H1 (cell line): ENCODE data around the gene ESYT2. TPM values are rescaled to one million over a fixed set of nuclear protein-coding genes. Genes with fewer than 3 reads are reported as not detected.

Source experiments
- CTCF ChIA-PET: fragments of 300-600 bp; sonication (Branson Sonifier 250); formaldehyde crosslinking; loops from one replicate; lab custom pipeline; 2021; ENCODE audit not compliant: partially characterized antibody; lab: Charles Lee
- POLR2A ChIA-PET: fragments of 300-600 bp; sonication (Branson Sonifier 250); formaldehyde crosslinking; loops from one replicate; lab custom pipeline; 2021; ENCODE audit warnings: inconsistent platforms; ENCODE audit not compliant: partially characterized antibody; lab: Charles Lee
- DNase-seq, 2 experiments: peaks; one replicate each; pipeline versions ENCODE4 v3.0.0 to v3.0.0-alpha.2; 2010 to 2022; ENCODE audit warnings: low spot score in 2 of 2, low read depth in 1 of 2, mixed read lengths in 1 of 2
- FAIRE-seq: peaks from 2 replicates; lab custom pipeline; 2011; peaks lifted over from hg19 to GRCh38; lab: Jason Lieb, UNC
- H2AFZ ChIP-seq: 2 replicates; pipeline ENCODE4 v1.8.1; 2012; ENCODE audit warnings: low read length, inconsistent platforms
- H2AK5ac ChIP-seq: 2 replicates; pipeline ENCODE4 v1.6.1; 2013; ENCODE audit warnings: low read depth, low read length
- H2BK120ac ChIP-seq: replicated peaks from 2 replicates; pipeline ENCODE3; 2013; ENCODE audit warnings: low read depth, low read length, inconsistent platforms
- H2BK12ac ChIP-seq: 2 replicates; pipeline ENCODE4 v1.6.1; 2013; ENCODE audit warnings: low read depth, low read length
- H2BK15ac ChIP-seq: 2 replicates; pipeline ENCODE4 v1.6.1; 2013; ENCODE audit warnings: low read length
- H2BK20ac ChIP-seq: 2 replicates; pipeline ENCODE4 v1.6.1; 2013; ENCODE audit warnings: low read length
- H2BK5ac ChIP-seq: 2 replicates; pipeline ENCODE4 v1.6.1; 2013; ENCODE audit warnings: low read depth, low read length
- H3K14ac ChIP-seq: 2 replicates; pipeline ENCODE4 v1.6.1; 2013; ENCODE audit warnings: inconsistent platforms; ENCODE audit not compliant: insufficient read length
- H3K18ac ChIP-seq: 2 replicates; pipeline ENCODE4 v1.6.1; 2013; ENCODE audit warnings: low read length; ENCODE audit errors: extremely low read depth
- H3K23ac ChIP-seq: 2 replicates; pipeline ENCODE4 v1.6.1; 2013; ENCODE audit warnings: inconsistent platforms; ENCODE audit not compliant: insufficient read length
- H3K23me2 ChIP-seq: 2 replicates; pipeline ENCODE4 v1.6.1; 2013; ENCODE audit warnings: low read depth, low read length
- H3K27ac ChIP-seq: 2 replicates; pipeline ENCODE4 v1.6.1; 2011; ENCODE audit warnings: low read depth, low read length, inconsistent platforms
- H3K27me3 ChIP-seq, 4 experiments: replicated peaks in 1 of 4; 1 replicate in 1 of 4; 2 replicates in 3 of 4; pipeline versions ENCODE4 v1.6.1 to v1.8.1; 2011 to 2013; ENCODE audit warnings: low read length in 3 of 4, mild to moderate bottlenecking in 3 of 4, inconsistent platforms in 2 of 4, mixed read lengths in 2 of 4, moderate library complexity in 1 of 4; ENCODE audit not compliant: control insufficient read depth in 3 of 4, insufficient read depth in 3 of 4; ENCODE audit errors: extremely low read depth in 1 of 4
- H3K36me3 ChIP-seq, 4 experiments: 2 replicates each; pipeline versions ENCODE4 v1.6.1 to v1.8.1; 2011 to 2013; ENCODE audit warnings: mild to moderate bottlenecking in 4 of 4, low read length in 3 of 4, moderate library complexity in 2 of 4, control low read depth in 1 of 4, inconsistent platforms in 1 of 4; ENCODE audit not compliant: insufficient read depth in 4 of 4, control insufficient read depth in 2 of 4
- H3K4ac ChIP-seq: replicated peaks from 2 replicates; pipeline ENCODE3; 2013; ENCODE audit warnings: low read length, low read depth, mixed read lengths, inconsistent platforms; ENCODE audit not compliant: insufficient read length
- H3K4me1 ChIP-seq, 4 experiments: replicated peaks in 1 of 4; 1 replicate in 1 of 4; 2 replicates in 3 of 4; pipeline versions ENCODE4 v1.6.1 to v1.8.1; 2011 to 2013; ENCODE audit warnings: low read length in 3 of 4, inconsistent platforms in 2 of 4, mixed read lengths in 1 of 4; ENCODE audit not compliant: insufficient read depth in 4 of 4, control insufficient read depth in 3 of 4
- H3K4me2 ChIP-seq, 2 experiments: 2 replicates each; pipeline versions ENCODE4 v1.6.1 to v1.8.1; 2011 to 2013; ENCODE audit warnings: low read depth in 2 of 2, low read length in 2 of 2, control low read depth in 1 of 2, inconsistent platforms in 1 of 2, mild to moderate bottlenecking in 1 of 2; ENCODE audit not compliant: insufficient read depth in 1 of 2
- H3K4me3 ChIP-seq, 4 experiments: fragments of 200-600, 300-600 bp in 1 of 4; sonication (generic), shearing (Covaris generic), sonication (Bioruptor Twin) in 1 of 4; 2 replicates each; pipeline versions ENCODE4 v1.5.1 to v1.8.1; 2011 to 2016; ENCODE audit warnings: low read length in 4 of 4, low read depth in 3 of 4, control low read depth in 2 of 4, inconsistent platforms in 2 of 4, mild to moderate bottlenecking in 2 of 4, mixed read lengths in 1 of 4, moderate library complexity in 1 of 4; ENCODE audit not compliant: insufficient read depth in 2 of 4; ENCODE audit errors: extremely low read depth in 1 of 4
- H3K56ac ChIP-seq: replicated peaks from 2 replicates; pipeline ENCODE3; 2013; ENCODE audit warnings: low read depth, mild to moderate bottlenecking, mixed read lengths, low read length, inconsistent platforms; ENCODE audit not compliant: insufficient read length
- H3K79me1 ChIP-seq: 2 replicates; pipeline ENCODE4 v1.6.1; 2013; ENCODE audit warnings: low read depth, low read length, control low read depth
- H3K79me2 ChIP-seq, 2 experiments: 2 replicates each; pipeline versions ENCODE4 v1.6.1 to v1.8.1; 2012 to 2013; ENCODE audit warnings: low read length in 2 of 2, mild to moderate bottlenecking in 2 of 2, inconsistent platforms in 1 of 2; ENCODE audit not compliant: insufficient read depth in 2 of 2, control insufficient read depth in 1 of 2
- H3K9ac ChIP-seq, 4 experiments: replicated peaks in 1 of 4; 1 replicate in 1 of 4; 2 replicates in 3 of 4; pipeline versions ENCODE4 v1.6.1 to v1.8.1; 2011 to 2013; ENCODE audit warnings: low read depth in 3 of 4, low read length in 3 of 4, control low read depth in 2 of 4, mild to moderate bottlenecking in 2 of 4, moderate library complexity in 2 of 4, inconsistent platforms in 1 of 4; ENCODE audit errors: extremely low read depth in 1 of 4
- H3K9me3 ChIP-seq, 2 experiments: 2 replicates each; pipeline versions ENCODE4 v1.6.1 to v1.8.1; 2012 to 2013; ENCODE audit warnings: mild to moderate bottlenecking in 2 of 2, moderate library complexity in 2 of 2, control low read depth in 1 of 2, inconsistent platforms in 1 of 2, low read depth in 1 of 2, low read length in 1 of 2, mixed read lengths in 1 of 2; ENCODE audit not compliant: insufficient read depth in 2 of 2
- H4K20me1 ChIP-seq, 2 experiments: replicated peaks in 1 of 2; 2 replicates each; pipeline versions ENCODE3 to v1.8.1; 2011 to 2013; ENCODE audit warnings: inconsistent platforms in 2 of 2, low read length in 2 of 2, mild to moderate bottlenecking in 1 of 2; ENCODE audit not compliant: insufficient read depth in 2 of 2, control insufficient read depth in 1 of 2
- H4K5ac ChIP-seq: 2 replicates; pipeline ENCODE4 v1.6.1; 2013; ENCODE audit warnings: low read length, low read depth, mixed read lengths, inconsistent platforms; ENCODE audit not compliant: insufficient read length
- H4K8ac ChIP-seq: 2 replicates; pipeline ENCODE4 v1.8.0; 2013; ENCODE audit warnings: mild to moderate bottlenecking, moderate library complexity, low read length, inconsistent platforms; ENCODE audit not compliant: insufficient read depth; ENCODE audit errors: extremely low read depth
- H4K91ac ChIP-seq: replicated peaks from 2 replicates; pipeline ENCODE3; 2013; ENCODE audit warnings: low read length, mixed read lengths, inconsistent platforms; ENCODE audit not compliant: insufficient read length
- BACH1 ChIP-seq: IDR thresholded peaks from 2 replicates; pipeline ENCODE4 v1.6.1; 2012; ENCODE audit warnings: low read length, improper control_type of control experiment
- CHD1 ChIP-seq: IDR thresholded peaks from 2 replicates; pipeline ENCODE4 v1.6.1; 2012; ENCODE audit warnings: low read depth, low read length, improper control_type of control experiment
- CHD2 ChIP-seq: IDR thresholded peaks from 2 replicates; pipeline ENCODE4 v1.6.1; 2012; ENCODE audit warnings: low read length, improper control_type of control experiment
- KDM5A ChIP-seq: fragments of 200-600 bp; IDR thresholded peaks from 2 replicates; pipeline ENCODE4 v1.7.1; 2012; ENCODE audit warnings: mild to moderate bottlenecking, low read length, inconsistent platforms, mixed read lengths
- MAFK ChIP-seq: IDR thresholded peaks from 2 replicates; pipeline ENCODE4 v1.6.1; 2012; ENCODE audit warnings: low read depth, mild to moderate bottlenecking, improper control_type of control experiment, low read length
- MAX ChIP-seq: IDR thresholded peaks from 2 replicates; pipeline ENCODE4 v1.6.1; 2012; ENCODE audit warnings: inconsistent platforms
- POLR2AphosphoS5 ChIP-seq: IDR thresholded peaks from 2 replicates; pipeline ENCODE4 v1.6.1; 2011; ENCODE audit warnings: low read depth, low read length
- RAD21 ChIP-seq, 2 experiments: IDR thresholded peaks in 1 of 2; conservative IDR thresholded peaks in 1 of 2; 2 replicates each; pipeline ENCODE4 v1.6.1; 2011; ENCODE audit warnings: low read depth in 2 of 2, low read length in 2 of 2, improper control_type of control experiment in 1 of 2, inconsistent platforms in 1 of 2, mild to moderate bottlenecking in 1 of 2, moderate library complexity in 1 of 2
- SIRT6 ChIP-seq: IDR thresholded peaks from one replicate; pipeline ENCODE4 v1.7.1; 2012; ENCODE audit warnings: low read length, inconsistent platforms
- SUZ12 ChIP-seq: fragments of 200-600 bp; sonication (generic); IDR thresholded peaks from 2 replicates; pipeline ENCODE4 v1.6.1; 2012; ENCODE audit warnings: mild to moderate bottlenecking, inconsistent platforms, low read length, moderate library complexity, mixed read lengths
- YY1 ChIP-seq: IDR thresholded peaks from 2 replicates; pipeline ENCODE4 v1.6.1; 2011; ENCODE audit warnings: low read depth, mild to moderate bottlenecking, low read length
- WGBS, 2 experiments: shearing (Covaris generic) in 1 of 2; methylation state at CpG; one replicate each; pipeline versions ENCODE4 v1.1.6 to v1.1.7; 2013 to 2015; ENCODE audit warnings: low lambda C conversion rate in 2 of 2, mixed read lengths in 2 of 2, inconsistent platforms in 1 of 2, low coverage in 1 of 2, missing lambda C conversion rate in 1 of 2; ENCODE audit not compliant: insufficient replicate concordance in 2 of 2, insufficient coverage in 1 of 2, insufficient read length in 1 of 2; ENCODE audit errors: extremely low coverage in 1 of 2, missing lambda C conversion rate in 1 of 2; 5-methylcytosine and 5-hydroxymethylcytosine counted together
- polyA plus RNA-seq, 7 experiments: library from polyadenylated mRNA; depleted of rRNA in 3 of 7; stranded (reverse) in 5 of 7; unstranded in 2 of 7; fragments of >200 nt in 5 of 7; fragments of 200-250 nt in 2 of 7; gene quantifications; 1 replicate in 5 of 7; 2 replicates in 1 of 7; 4 replicates in 1 of 7; pipeline versions ENCODE4 v1.2.1 to v1.2.3, GENCODE V29; 2011 to 2013; ENCODE audit warnings: missing spikeins in 2 of 7, mixed read lengths in 2 of 7
- total RNA-seq: library from RNA; stranded (reverse); fragmentation: NEBNext Ultra II Directional; extraction: Animal tissue kit (Norgen Biotek cat#: 25700); gene quantifications from 2 replicates; pipeline ENCODE4 v1.2.1, GENCODE V29; 2021
- TF ChIP-seq, protein P1 (sequence below): IDR thresholded peaks from 2 replicates; pipeline ENCODE4 v1.6.1; 2012; ENCODE audit warnings: low read length, inconsistent platforms

The ESYT2 gene
- total and polyA plus RNA-seq, 2 of the 8 experiments (the other 6 are each of a cell fraction or from before 2014, with no cell fraction given) = 27.0 to 37.5 TPM

DNA sequence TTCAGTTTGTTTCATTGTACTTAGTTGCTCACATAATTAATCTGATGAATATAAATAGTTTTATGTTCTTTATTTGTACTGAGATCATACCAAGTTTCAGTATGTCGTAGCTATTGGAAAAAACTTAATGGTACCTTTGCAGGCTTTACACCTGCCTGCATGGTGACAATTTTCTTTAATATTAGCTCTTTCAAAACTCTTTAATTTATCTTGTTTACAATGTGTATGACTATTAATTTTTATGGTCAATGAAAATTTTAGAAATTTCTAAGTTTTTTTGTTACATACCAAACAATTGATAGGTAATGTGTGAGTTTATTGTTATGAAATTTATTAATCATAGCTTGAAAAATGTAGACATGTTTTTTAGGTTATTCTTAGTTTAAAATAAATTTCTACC is 31.1 kb upstream of the ESYT2 start:
- ChIA-PET CTCF (interaction anchor here (0.9 to 2.4 kb wide), 8 partner anchors 12 to 153 kb away, joined by 3 to 10 read pairs (median 4); no protein-coding TSS in a partner anchor), POLR2A (interaction anchor here (1.3 kb wide), 1 partner anchor 18 kb away, joined by 3 read pairs; no protein-coding TSS in a partner anchor)
- Histone ChIP-seq H3K18ac (no peak overlapping the region), H3K4me1 (peaks cover 9 to 28% (median 18%) of the 10 kb centered on the region in 4 experiments; a peak in 6 of 7 replicates), H4K5ac (no peak overlapping the region), H3K4me2 (no peak overlapping the region; a peak in 2 of 4 replicates), H3K27me3 (no peaks in the 10 kb centered on the region; a peak in 1 of 7 replicates), H3K4ac (no peak overlapping the region), H3K23me2 (peaks cover 6% of the 10 kb centered on the region; the same call in 1 of the 2 replicates), H2BK12ac (no peak overlapping the region), H3K4me3 (peak overlapping the region in 1 of 4 experiments; percentile 20; a peak in 1 of 8 replicates), H3K27ac (no peak overlapping the region), H3K56ac (no peak overlapping the region), H4K8ac (no peak overlapping the region), H2AK5ac (no peak overlapping the region), H3K14ac (no peak overlapping the region), H3K79me1 (no peaks in the 10 kb centered on the region; the same call in 1 of the 2 replicates), H2BK120ac (no peak overlapping the region), H3K9ac (no peak overlapping the region), H2AFZ (no peak overlapping the region), H2BK15ac (no peak overlapping the region), H4K20me1 (no peaks in the 10 kb centered on the region), H2BK5ac (no peak overlapping the region), H3K79me2 (peaks cover 0 to 32% of the 10 kb centered on the region in 2 experiments; a peak in 2 of 4 replicates), H2BK20ac (no peak overlapping the region), H3K36me3 (no peaks in the 10 kb centered on the region), H3K23ac (no peak overlapping the region), H4K91ac (no peak overlapping the region), H3K9me3 (no peaks in the 10 kb centered on the region)
- FAIRE-seq (no peak), DNase-seq (no peak)
- 96% methylated on average over 1 of the region's 1 CpG; no CpG with 5 or more reads in 1 of the 2 experiments for WGBS, 2 experiments
- TF ChIP-seq MAX (no peak), KDM5A (no peak), MAFK (no peak), POLR2AphosphoS5 (no peak), SIRT6 (no peak), SUZ12 (no peak), YY1 (no peak), RAD21 (IDR thresholded peaks at IDR 0.05 in 1 of 2, conservative IDR thresholded peaks at IDR 0.05 in 1 of 2; ENCODE audit: low read depth in 2 of 2, low read length in 2 of 2) (no peak), BACH1 (no peak), CHD1 (no peak), CHD2 (no peak)
- TF ChIP-seq, protein P1, sequence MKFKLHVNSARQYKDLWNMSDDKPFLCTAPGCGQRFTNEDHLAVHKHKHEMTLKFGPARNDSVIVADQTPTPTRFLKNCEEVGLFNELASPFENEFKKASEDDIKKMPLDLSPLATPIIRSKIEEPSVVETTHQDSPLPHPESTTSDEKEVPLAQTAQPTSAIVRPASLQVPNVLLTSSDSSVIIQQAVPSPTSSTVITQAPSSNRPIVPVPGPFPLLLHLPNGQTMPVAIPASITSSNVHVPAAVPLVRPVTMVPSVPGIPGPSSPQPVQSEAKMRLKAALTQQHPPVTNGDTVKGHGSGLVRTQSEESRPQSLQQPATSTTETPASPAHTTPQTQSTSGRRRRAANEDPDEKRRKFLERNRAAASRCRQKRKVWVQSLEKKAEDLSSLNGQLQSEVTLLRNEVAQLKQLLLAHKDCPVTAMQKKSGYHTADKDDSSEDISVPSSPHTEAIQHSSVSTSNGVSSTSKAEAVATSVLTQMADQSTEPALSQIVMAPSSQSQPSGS = no peak
